Esophagus squamous epithelium (tissue), 4 donors: ENCODE measurements around the gene CCIN.

Experiments
- CTCF ChIP-seq, 6 experiments: fragments of 450-650 bp in 4 of 6; fragments of 200-600 bp in 2 of 6; sonication (generic) in 2 of 6; IDR thresholded peaks; one replicate each; pipeline ENCODE4 v1.5.1; 2016 to 2019; ENCODE audit warnings: antibody characterized with exemption in 6 of 6, mild to moderate bottlenecking in 4 of 6, moderate library complexity in 4 of 6
- POLR2A ChIP-seq, 4 donors: fragments of 450-650 bp; IDR thresholded peaks; one replicate each; pipeline ENCODE4 v1.6.1; 2017; ENCODE audit warnings: antibody characterized with exemption in 4 of 4, mild to moderate bottlenecking in 4 of 4, moderate library complexity in 3 of 4

GRCh38 chr9:36127652-36128244 lies 41.4 kb upstream of the CCIN start:
- no peak for TF ChIP-seq CTCF (IDR thresholded peaks at IDR 0.05)
- TF ChIP-seq POLR2A (IDR thresholded peaks at IDR 0.05), result no peak
